ENCODE measurements around the gene GOLM1. TPM values are rescaled to one million over a fixed set of nuclear protein-coding genes. Genes with fewer than 3 reads are reported as not detected.

GOLM1 gene
- total RNA-seq, 2 experiments from 2014 or later, result 0.22 TPM; not detected in 1

- no peak for ATAC-seq (ENCODE audit: poor library complexity)
- Histone ChIP-seq H3K36me3 (ENCODE audit: insufficient read depth, low read length) (peaks cover 72% of the 10 kb centered on the region), H3K4me3 (ENCODE audit: low read length) (no peak overlapping the region), H3K27ac (ENCODE audit: low read depth in 1 of 2, low read length in 2 of 2) (no peak overlapping the region), H3K9me3 (ENCODE audit: control insufficient read depth in 1 of 2, insufficient read depth in 1 of 2, low read length in 2 of 2) (no peaks in the 10 kb centered on the region), H3K4me1 (ENCODE audit: insufficient read depth, low read length) (no peaks in the 10 kb centered on the region), H3K27me3 (ENCODE audit: control insufficient read depth in 1 of 2, insufficient read depth in 2 of 2, low read length in 2 of 2) (no peaks in the 10 kb centered on the region)
- intact Hi-C loops (cut with DNase I, micrococcal nuclease), result no loop called here
- Mint-ChIP-seq H3K4me1 (ENCODE audit: low read depth) (no peaks in the 10 kb centered on the region), H3K9me3 (no peaks in the 10 kb centered on the region), H3K27ac (no peak overlapping the region), H3K4me3 (no peak overlapping the region), H3K36me3 (ENCODE audit: low read depth) (peaks cover 91% of the 10 kb centered on the region), H3K27me3 (no peaks in the 10 kb centered on the region)
- DNase-seq, result no peak
- ChIA-PET POLR2A (no interaction called here), CTCF (no interaction called here)
- TF ChIP-seq CTCF (IDR thresholded peaks at IDR 0.05), result no peak
Measured at GRCh38 chr9:85978496-85978895, 120.9 kb downstream of the GOLM1 start.

Other genes starting within 250 kb of the GOLM1 start
- 10 to 100 TPM; 19.4 to 19.8 TPM for gene NAA35, start 158.4 kb downstream of the GOLM1 start, total RNA-seq
- gene C9orf153, start 160.1 kb upstream of the GOLM1 start, total RNA-seq, result 1 to 10 TPM in 1 of 2 experiments, under 1 TPM in 1; 0.66 to 1.0 TPM
- gene ISCA1, start 183.0 kb upstream of the GOLM1 start, total RNA-seq, result 10 to 100 TPM; 85.3 to 91.6 TPM